AG10803 (cell line): ENCODE measurements around the gene YBX2.

Experiments used
- DNase-seq: peaks from one replicate; pipeline ENCODE4 v3.0.0; 2010; ENCODE audit warnings: low read depth
- H3K4me3 ChIP-seq: 2 replicates; pipeline ENCODE4 v1.5.1; 2011; ENCODE audit warnings: mild to moderate bottlenecking, low read length, control low read depth
- TF ChIP-seq, protein P1 (sequence below): conservative IDR thresholded peaks from 2 replicates; pipeline ENCODE4 v1.5.1; 2011; ENCODE audit warnings: mild to moderate bottlenecking, low read length, control low read depth, inconsistent platforms

YBX2 gene

DNA sequence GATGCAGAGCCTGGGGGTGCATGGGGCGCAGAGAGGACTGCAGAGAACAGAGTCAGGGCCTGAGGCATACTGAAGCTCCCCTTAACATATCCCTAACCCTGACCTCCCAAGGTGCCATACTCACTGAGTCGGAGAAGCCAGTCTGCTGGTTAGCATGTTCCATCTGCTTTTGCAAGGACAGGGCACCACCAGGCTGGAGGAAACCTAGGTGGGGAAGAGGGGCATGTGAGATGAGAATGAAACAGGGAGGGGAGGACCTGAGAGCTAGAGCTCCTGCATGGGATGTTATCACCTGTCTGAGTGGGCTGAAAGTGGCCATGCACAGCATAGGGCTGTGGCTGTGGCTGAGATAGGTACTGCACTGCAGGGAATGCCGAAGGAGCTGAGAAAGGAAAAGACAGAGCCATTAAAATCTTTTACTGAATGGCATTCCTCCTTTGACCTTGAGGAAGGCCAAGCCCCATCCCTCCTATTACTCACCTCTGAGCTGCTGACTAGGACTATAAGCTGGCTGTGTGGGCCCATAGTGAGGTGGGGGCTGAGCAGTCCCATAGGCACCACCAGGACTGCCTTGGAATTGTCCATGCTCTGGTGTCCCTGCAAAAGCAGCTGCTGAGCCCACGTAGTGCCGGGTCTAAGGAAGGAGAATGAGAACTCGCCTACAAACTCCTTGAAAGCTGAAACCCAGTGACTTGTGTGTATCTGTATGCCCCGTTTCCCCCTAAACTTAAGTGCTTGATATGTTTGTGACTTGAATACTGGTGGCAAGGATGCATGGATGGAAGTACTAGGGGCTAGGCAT, 18.9 kb upstream of the YBX2 start:
- no peak overlapping the region for H3K4me3 ChIP-seq
- TF ChIP-seq, protein P1, sequence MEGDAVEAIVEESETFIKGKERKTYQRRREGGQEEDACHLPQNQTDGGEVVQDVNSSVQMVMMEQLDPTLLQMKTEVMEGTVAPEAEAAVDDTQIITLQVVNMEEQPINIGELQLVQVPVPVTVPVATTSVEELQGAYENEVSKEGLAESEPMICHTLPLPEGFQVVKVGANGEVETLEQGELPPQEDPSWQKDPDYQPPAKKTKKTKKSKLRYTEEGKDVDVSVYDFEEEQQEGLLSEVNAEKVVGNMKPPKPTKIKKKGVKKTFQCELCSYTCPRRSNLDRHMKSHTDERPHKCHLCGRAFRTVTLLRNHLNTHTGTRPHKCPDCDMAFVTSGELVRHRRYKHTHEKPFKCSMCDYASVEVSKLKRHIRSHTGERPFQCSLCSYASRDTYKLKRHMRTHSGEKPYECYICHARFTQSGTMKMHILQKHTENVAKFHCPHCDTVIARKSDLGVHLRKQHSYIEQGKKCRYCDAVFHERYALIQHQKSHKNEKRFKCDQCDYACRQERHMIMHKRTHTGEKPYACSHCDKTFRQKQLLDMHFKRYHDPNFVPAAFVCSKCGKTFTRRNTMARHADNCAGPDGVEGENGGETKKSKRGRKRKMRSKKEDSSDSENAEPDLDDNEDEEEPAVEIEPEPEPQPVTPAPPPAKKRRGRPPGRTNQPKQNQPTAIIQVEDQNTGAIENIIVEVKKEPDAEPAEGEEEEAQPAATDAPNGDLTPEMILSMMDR: no peak; the same call in 1 of the 2 replicates
- DNase-seq: no peak

DNA sequence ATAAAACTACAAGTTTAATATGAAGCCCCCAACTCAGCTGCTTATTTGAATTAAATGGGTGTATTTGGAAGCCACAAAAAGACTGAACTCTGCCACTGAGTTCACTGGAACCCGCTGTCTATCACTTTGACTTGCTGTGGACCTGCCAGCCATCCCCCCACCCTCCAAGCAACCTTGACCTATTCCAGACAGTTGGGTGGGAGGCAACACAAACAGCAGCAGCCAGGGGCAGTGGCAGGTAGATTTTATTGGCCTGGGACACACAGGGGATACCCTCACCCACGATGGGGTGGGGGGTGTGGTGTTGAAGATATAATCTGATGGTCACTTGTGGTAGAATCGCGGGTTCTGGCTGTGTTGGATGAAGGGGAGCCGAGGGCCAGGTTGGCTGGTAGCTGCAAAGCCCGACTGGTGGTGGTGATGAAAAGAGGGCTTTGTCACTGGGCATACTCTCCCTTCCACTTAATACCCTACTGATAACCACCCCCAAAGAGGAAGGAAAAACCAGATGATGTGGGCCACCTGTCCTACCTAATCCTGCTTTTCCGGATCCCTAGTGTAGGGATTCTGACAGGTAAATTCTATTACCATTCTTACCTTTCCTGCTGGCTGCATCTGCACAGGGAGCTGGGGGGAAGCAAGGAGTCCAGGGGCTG, 18.1 kb upstream of the YBX2 start:
- TF ChIP-seq, protein P1: no peak
- H3K4me3 ChIP-seq: no peak overlapping the region
- no peak for DNase-seq

DNA sequence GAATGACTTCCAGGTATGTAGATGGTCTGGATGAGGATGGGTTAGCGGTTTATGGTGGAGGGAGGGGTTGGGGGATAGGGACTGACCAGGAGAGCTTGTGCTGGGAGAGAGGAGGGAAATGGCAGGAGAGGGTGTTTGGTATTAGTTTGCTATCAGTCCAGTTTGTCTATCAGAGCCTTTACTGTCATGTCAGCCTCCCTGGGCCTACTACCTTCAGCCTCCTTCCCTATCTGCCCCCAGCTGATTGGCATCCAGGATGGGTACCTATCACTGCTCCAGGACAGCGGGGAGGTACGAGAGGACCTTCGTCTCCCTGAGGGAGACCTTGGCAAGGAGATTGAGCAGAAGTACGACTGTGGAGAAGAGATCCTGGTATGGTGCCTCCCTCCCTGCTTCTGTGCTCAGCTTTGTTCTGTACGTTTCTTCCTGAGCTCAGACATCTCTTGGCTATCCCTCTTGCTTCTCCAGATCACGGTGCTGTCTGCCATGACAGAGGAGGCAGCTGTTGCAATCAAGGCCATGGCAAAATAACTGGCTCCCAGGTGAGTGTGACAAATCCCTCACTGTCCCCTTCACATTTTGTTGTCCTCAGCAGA, 16.8 kb upstream of the YBX2 start:
- no peak for DNase-seq
- TF ChIP-seq, protein P1: no peak
- H3K4me3 ChIP-seq: no peak overlapping the region

DNA sequence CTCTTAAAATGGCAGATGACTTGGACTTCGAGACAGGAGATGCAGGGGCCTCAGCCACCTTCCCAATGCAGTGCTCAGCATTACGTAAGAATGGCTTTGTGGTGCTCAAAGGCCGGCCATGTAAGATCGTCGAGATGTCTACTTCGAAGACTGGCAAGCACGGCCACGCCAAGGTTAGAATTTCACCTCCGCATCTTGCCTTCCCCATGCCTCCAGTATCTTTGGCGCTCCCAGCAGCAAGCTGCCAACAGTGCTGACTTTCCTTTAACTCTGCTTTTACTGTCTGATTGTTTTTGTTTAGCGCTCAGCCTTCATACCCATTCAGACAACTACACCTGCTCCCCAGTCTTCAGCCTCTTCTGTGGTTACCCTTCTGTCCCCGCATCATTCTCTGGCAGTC, 15.2 kb upstream of the YBX2 start:
- TF ChIP-seq, protein P1: no peak
- no peak for DNase-seq
- H3K4me3 ChIP-seq: peak overlapping the region; percentile 93

DNA sequence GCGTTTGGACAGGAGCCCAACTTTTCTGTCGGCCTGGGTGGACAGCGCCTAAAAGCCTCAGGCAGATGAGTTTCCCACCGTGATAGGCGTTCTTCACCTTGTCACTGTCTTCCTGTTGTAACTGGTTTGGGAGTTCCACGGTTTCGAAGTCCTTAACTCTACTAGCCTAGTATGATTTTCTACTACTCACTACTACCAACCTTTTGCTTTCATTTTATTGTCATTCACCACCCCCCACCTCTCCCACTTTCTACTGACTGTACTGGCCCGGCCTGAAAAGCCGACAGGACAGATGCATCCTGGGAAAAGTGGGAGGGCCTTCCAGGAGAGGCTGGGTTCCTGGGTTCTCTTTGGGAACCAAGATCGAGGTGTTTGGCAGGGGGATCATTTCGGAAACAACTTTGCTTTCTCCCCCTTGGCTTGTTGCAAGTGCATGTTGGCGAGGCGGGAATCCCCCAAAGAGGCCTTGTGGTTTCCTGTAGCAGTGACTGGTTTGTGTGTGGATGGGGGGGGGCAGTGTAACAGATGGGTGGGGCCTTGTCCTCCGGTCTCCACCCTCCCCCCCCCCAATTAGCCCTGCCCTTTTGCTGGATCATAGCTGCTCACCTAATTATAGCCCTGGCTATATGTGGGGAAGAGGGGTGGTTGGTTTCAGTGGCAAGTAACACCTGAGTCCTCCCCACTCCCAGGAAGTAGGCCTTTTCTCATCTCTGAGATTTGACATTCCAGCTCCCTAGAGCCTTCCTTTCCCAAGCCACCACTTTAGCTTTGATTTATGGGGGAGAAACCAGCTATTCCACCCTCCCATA, 14.4 kb upstream of the YBX2 start:
- peak overlapping the region; percentile 93 for H3K4me3 ChIP-seq
- TF ChIP-seq, protein P1: no peak
- DNase-seq: peak; percentile 77

DNA sequence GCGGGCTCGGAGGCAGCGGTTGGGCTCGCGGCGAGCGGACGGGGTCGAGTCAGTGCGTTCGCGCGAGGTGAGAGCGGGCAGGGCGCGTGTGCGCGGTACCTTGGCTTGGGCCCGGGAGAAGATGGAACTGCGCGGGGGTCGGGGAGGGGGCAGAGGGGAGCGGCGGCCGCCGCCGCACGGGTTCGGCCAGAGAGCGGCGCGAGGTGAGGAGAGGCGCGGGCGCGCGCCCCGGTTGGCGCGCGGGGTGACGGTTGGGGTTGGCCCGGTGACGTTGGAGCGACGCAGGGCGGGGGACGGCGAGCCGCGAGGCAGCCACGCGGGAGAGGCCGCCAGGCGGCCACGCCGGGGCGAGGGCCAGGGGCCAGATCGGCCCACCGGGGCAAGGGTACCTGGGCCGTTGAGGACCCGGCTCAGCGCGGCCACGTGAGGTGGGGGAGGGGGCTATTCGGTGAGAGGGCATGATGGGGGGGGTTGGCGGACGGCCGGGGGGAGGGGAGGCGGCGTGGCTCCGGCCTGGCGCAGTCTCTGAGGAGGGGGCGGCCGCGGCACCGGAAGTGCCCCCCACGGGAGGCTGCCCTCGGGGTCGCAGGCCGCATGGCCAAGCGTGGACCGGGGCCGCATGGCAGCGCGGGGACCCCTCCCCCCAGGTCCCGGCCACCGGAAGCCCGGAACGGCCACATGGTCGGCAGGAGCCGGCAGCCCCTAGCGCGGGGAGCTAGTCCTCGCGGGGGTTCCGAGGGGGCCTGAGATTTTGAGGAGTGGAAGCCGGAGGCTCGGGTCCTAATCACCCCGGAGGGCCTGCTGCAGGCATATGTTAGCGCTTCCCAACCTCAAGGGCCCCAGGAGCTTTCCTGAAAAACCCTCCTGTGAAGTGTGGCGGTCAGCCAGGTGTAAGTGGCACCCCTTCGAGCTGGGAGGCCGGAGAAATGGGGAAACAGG, 13.5 kb upstream of the YBX2 start:
- DNase-seq: peak; percentile 39
- TF ChIP-seq, protein P1: no peak
- H3K4me3 ChIP-seq: peak overlapping the region; percentile 93
